Kasumi-1 (cell line): ENCODE results near the gene SPAG16.

Experiments used
- DNase-seq, 2 experiments: peaks; one replicate each; lab custom pipeline; 2025; lab: John Stamatoyannopoulos, UW

The SPAG16 gene

DNA sequence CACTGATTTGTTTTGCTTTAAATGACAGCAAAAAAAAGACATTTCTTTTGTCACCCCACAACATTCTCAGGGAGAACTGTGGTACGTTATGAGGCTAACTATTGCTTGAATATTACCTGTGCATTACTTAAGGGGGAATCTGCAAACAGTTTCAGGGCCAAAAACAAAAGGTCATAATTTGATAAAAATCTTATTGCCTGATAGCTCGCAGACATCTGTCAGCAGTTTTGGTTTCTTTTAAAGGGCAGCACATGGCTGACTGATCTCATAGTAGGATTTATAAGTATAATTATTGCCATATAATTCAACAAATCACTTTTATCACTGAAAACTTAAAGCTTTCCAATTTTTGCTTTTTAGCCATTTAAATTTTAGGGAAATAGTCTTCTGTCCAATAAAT lies 900.2 kb downstream of the SPAG16 start:
- no peak for DNase-seq

DNA sequence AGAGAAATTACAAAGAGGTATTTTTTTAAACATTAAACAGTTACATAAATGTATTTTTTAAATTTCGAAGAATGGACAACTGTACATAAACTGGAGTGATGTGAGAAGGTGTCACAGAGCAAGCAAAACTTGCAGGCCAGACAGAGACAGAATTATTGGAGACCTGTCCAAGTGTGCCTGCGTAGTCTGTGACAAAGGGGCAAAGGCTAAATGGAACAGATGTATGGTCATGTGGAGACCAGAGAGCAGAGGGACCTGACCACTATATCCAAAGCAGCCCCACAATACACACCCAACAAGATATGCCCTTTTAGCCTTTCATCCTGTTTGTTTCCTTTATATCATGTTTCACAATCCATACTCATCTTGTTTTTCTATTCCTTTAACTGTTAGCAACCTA lies 901.3 kb downstream of the SPAG16 start:
- DNase-seq: no peak

DNA sequence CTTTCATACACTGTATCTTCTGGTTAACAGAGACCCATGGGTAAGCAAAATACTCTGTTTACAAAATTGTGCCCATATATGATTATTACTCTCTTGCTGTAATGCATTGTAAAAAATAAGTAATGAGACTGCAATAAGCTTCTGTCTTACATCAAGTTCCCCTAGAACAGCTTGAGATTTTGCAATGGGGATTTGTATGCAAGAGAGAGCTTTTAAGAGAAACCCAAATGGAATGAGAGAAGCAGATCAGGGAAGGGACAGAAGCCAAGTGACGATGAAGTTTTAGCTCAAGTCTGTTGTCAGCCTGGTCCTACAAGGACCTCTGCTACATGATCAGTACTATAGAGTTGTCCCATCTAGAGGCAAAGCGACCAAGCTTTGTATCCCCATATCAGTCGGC lies 908.4 kb downstream of the SPAG16 start:
- no peak for DNase-seq

DNA sequence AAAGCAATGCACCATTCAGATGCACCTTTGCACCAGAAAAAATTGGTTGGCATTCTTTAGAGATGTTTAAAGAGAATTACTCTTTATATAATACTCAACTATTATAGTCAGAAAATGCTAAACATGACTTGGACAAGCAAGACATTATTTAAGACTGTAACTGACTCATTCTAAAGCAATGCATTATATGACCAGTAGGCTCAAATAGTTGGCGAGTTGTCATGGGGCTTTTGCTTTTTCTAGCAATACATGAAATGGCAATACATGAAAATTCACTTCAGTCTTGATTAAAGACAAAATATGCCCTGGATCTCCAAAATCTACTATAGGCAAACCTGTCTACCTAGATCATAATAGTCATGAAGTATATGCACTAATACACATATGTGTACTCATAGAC lies 909.7 kb downstream of the SPAG16 start:
- no peak for DNase-seq

DNA sequence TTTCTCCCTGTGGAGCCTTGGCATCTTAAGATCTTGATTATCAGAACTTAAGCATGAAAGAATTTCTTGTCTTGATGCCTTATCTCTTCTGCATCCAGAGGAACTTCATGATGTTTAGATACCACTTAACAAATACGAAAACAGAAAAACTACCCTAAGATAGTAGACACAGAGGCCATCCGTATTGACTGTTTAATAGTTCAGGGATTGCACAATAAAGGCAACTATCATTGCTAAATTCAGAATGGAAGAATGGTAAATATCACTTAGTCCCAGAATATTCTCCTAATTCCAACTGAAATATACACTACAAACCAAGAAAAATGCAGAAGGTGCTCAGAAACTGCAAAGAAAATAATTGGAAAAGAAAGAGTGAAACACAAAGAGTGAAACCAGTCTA lies 912.0 kb downstream of the SPAG16 start:
- no peak for DNase-seq

DNA sequence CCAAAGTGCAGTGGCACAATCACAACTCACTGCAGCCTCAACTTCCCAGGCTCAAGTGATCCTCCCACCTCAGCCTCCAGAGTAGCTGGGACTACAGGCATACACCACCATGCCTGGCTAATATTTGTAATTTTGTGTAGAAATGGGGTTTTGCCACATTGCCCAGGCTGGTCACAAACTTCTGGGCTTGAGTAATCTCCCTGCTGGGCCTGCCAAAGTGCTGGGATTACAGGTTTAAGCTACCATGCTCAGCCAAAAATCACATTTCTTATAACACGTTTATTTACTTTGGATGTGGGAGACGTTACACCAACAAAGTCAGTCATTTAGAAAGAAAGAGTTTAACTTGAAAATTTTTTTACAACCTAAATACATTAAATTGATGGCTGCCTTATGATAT lies 917.6 kb downstream of the SPAG16 start:
- no peak for DNase-seq

DNA sequence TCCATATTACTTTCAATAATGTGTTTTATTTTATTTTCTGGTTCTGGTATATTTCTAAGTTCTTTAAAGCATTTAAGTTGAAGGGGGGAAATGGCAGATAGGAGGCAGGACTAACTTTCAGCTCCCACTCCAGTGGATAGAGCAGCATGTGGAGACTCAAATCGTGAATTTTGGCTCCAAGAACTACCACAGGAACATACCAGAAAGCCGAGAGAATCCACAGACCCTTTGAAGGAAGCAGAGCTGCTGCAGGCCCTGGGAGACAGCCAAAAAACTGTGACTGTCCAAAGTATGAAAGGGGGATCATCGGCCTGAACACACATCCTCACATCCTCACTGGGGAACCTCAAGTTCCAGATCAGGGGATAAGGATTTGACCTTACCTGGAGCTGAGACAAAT lies 919.0 kb downstream of the SPAG16 start:
- DNase-seq: no peak

DNA sequence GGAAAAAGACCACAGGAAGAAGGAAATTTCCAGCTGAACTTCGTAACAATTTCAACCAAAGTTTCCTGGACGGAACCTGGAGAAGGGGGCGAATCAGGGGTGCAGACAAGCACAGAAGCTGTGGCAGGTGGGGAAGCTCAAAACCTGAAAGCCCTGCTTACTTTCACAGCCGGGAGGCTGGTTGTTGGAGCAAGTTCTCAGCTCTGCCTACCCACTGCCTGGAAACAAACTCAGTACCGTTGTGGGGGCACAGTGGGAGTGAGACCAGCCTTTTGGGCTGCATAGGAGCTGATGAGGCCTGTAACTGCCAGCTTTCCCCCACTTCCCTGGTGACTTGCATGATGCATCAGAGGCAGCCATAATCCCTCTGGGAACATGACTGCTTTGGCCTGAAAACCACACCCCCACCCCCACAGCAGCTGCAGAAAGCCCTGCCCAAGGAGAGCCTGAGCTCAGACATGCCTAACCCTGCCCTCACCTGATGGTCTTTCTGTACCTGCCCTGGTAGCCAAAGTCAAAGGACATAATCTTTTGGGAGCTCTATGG lies 919.6 kb downstream of the SPAG16 start:
- DNase-seq: no peak

DNA sequence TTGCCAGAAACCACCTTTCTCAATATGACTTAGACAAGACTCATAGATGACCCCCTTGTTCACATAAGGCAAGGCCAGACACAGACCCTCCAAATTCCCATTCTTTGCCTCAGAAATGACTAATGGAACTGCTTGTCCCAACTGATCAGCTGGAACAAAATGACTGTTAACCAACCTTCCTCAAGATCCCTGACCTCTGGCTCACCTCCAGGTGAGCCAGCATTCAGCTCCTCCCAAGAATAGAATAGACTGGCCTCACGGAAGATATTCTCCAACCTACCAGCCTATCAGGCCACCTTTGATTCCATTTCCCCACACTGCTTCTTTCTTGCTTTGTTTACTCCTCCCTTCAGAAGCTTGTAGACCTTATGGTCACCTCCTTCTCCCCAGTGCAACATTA lies 930.8 kb downstream of the SPAG16 start:
- no peak for DNase-seq

DNA sequence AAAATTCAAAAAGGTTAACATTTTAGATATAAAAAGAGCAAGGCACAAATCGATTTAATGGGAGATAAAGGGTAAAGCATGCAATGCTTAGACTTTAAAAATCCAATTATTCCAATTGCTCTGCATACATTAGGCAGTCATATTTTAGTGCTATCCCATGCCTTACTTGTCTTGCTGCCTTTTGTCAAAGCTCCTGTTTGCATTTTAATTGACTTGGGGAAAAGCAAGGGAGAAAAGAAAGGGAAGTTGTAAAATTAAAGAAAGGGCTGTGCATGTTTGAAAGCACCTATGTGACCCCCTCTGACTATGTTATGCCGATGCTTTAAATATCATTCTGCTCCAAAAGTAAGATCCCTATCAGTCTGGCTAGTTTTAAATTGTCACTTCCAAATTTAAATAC lies 932.9 kb downstream of the SPAG16 start:
- no peak for DNase-seq

DNA sequence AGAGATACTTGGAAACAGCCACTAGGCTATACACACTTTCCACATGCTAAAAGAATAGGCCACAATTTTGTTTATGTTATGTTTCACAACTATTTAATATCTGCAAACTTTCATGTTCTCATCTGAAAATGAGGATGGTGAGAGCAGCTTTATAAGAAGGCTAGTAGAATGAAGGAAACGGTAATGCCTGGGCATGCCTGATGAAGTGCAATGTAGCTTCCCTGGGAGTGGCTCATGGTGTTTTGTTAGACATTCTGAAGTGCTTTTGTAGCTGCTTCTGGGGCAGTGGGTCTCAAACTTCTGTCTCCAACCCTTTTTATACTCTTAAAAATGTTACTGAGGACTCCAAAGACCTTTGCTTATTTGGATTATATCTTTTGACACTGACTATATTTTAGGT lies 933.3 kb downstream of the SPAG16 start:
- DNase-seq: no peak

DNA sequence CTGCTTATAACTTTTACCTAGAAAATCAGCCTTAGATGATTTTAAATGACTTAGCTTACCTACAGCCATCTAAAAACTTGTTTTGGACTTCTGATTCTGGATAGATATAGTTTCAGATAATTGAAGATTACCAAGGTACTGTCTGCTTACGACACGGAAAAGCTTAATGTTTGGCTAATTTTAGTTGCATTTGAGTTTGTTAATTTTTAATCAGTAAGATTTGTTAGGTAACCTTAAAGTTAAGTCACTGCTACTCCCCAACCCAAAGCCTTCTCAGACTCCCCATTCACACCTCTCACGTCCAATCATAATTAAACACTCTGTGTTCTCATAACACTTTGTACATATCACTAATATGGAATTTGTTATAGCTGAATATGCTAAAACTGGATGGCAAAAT lies 936.0 kb downstream of the SPAG16 start:
- no peak for DNase-seq

DNA sequence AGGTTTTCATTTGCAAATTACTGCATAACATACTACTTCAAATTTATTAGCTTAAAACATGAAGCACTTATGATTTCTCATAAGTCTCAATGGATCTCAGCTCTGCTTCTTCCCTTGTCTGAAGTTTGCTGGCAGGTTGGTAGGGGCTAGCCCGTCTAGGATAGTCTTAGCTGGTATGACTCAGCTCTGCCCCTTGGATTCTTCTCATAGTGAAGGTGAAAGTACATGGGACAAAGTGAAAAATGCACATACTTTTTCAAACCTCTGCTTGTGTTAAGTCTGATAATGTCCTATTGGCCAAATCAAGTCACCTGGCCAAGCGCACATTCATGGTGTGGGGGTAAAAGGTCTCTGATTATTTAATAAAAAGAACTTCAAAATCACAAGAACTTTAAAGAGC lies 941.8 kb downstream of the SPAG16 start:
- DNase-seq: no peak

DNA sequence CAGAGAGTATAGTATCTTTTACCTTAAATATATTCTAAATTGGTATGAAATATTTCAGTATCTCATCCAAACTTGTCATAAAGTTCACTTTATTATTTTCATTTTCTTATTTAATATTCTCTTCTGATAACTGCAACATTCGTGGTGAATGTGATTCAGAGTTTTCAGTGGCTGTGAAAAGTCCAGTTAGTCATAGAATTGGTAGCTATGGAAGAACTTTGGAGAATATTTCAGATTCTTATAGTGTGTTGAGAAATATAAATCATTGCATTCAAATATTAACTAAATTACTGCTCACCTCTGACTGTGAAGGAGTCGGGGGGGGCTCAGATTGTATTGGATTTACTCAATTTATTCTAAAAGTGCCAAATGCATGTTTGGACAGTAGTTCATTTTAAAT lies 948.0 kb downstream of the SPAG16 start:
- DNase-seq: no peak

DNA sequence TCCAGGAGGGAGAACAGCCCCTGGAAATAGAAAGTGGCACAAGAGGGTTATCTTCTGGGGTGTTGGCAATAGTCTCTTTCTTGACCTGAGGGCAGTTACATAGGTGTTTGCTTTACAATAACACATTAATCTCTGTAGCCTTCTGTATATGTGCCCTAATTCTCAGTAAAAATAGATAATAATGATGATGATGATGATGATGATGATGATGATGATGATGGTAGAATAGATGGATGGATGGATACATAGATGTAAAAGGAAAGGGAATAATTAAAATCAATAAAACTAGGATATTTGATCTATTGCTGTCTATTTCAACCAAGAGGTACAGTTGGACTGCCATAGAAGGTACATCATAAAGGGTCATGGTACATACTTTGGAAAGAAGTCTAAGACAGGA lies 948.9 kb downstream of the SPAG16 start:
- no peak for DNase-seq

DNA sequence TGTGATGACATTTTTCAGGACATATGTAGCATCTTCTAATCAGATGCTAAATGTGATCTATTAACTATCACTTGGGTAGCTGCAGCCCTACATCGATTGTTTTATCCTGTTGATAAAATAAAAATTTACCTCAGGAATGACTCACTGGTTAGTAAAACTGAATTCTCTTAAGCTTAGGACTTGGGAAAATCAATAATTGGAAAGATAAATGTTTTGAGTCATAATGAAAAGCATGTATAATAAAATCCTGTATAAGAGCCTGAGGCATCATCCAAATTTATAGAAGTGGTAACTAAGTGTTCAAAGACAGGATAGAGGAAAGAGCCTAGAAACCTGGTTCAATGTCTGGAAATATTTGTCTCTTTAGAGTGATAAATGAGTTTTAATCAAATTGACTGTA lies 958.5 kb downstream of the SPAG16 start:
- no peak for DNase-seq

DNA sequence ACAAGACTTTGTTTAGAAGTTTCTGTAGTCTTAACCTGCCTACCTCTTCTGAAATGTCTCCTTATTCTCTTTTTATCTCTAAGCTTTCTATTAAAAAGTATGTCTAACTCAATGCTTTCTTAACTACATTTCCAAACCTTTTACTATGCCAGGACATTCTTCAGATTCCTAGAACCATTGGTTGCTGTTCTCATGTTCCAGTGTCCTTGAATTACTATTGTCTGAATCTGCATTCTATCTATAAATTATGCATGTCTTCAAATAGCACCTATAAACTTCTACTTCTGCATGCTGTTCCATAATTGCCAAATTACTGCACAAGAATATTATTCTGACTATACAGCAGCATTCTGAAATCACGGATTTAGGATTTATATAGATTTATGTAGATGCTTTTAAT lies 960.6 kb downstream of the SPAG16 start:
- no peak for DNase-seq

DNA sequence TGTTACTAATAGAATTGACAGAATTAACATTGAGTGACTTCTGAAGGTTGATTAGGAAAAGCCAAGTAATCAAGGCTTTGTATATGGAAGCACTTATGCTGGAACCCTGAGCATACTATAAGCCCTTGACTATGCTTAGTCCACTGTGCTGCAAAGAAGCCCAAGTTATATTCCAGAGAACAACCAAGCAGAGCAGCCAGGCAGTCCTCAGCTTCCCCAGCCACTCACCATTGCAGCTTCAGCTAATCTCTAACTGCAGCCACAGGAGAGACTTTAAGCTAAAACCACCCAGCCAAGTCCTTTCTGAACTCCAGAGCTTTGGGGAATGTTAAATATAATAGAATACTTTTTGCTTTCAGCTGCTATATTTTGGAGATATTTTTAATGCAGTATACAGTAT lies 962.2 kb downstream of the SPAG16 start:
- no peak for DNase-seq

DNA sequence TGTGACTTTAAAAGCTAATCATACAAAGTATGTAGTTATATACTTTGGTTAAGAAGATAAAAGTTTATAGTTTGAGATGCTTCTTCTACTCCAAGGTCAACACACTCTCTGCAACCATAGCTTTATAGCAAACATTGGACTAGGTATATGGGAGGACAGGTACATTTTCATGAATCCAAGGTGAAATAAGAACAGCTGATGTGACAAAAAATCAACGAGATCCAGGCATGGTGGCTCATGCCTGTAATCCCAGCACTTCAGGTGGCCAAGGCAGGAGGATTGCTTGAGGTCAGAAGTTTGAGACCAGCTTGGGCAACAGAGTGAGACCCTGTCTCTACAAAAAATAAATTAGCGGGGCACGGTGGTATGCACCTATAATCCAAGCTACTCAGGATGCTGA lies 963.3 kb downstream of the SPAG16 start:
- DNase-seq: no peak

DNA sequence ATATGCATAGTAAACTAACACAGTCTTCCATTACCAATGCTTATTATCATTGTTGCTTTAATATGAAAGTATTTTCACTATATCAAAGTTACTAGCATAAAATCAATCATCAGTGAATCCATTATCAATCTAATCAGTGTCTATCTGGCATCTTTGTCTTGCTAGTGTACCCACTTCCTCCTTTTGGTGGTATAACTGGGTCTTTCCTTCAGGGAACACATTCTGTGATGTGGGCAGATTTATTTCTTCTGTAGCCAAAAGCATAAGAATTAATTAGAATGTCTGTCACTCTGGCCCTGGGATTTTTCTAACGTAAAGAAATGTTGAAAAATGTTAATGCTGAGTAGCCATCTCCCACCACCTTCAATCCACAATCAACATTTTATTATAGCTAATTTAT lies 970.8 kb downstream of the SPAG16 start:
- DNase-seq: no peak

DNA sequence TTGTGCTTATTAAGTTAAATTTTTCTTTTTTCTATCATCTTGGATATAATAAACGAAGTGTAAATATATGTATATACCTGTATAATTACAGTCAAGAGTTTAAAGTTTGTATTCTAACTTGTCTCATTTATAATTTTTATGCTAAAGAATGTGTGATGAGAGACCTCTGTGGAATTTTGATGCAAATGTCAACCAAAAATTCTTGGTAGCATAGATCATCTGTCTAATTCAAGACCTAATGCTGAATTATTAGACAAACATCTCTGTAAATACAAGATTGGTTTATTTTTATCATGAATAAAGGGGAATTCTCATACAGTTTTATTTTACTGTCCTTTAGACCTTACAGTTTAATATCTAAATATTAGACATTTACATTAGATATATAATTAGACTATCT lies 977.4 kb downstream of the SPAG16 start:
- DNase-seq: no peak

DNA sequence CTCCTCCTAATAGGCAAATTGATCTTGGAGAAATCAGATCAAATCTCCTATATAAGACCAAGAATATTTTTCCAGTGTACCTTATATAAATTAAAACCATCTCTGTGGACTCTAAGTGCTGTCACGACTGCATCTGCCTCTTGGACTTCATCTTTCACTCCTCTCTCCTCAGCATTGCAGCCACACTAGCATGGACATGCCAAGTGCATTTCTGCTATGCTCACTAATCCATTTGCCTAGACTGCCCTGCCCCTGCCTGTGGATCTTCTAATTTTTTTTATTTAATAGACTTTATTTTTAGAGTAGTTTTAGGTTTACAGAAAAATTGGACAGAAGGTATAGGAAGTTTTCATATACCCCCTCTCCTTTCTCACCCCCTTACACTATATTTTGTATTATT lies 979.9 kb downstream of the SPAG16 start:
- no peak for DNase-seq

DNA sequence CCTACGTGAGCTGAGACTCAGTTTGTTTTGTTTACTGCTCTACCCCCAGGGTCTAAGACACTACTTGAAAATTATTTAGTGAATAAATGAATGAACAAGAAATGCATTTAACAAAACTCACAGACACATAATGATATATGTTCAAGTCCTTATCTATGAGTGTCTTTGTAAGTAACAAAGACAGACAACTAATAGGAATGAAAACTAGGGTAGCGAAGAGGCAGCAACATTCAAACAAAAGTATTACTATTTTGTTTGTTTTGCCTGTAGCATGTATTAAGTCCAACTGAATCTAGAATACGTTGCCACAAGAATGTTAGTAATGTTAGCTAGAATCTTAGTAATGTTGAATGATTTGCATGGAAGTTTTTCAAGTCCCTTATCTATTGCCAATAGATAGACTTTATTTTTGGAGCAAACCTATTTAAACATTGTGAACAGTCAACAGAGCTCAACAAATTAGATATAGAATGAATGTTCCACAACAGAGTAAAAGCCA lies 981.8 kb downstream of the SPAG16 start:
- DNase-seq: no peak

DNA sequence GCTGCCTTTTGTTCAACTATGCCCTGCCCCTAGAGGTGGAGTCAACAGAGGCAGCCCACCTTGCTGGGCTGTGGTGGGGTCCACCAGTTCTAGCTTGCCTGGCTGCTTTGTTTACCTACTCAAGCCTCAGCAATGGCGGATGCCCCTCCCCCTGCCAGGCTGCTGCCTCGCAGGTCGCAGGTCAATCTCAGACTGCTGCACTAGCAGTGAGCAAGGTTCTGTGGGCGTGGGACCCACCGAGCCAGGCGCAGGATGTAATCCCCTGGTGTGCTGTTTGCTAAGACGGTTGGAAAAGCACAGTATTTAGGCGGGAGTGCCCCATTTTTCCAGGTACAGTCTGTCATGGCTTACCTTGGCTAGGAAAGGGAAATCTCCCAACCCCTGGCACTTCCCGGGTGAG lies 993.6 kb downstream of the SPAG16 start:
- no peak for DNase-seq

DNA sequence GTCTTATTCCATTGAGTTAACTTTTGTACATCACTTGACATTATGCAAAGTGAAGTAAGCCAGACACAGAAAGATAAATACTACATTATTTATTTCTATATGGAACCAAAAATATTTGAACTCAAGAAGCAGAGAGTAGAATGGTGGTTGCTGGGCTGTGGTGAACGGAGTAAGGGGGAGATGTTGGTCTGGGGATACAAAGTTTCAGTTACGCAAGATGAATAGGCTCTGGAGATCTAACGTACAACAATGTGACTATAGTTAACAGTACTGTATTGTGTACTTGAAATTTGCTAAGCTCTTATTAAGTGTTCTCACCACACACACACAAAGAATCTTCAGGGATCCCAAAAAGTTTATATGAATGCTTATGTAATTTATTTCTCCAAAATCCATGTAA lies 1001.7 kb downstream of the SPAG16 start:
- DNase-seq: no peak
